Measurements from ENCODE around the gene TGFB2.

- TF ChIP-seq CTCF (IDR thresholded peaks at IDR 0.05; ENCODE audit: insufficient read depth, low read length) (no peak), POLR2AphosphoS5 (IDR thresholded peaks at IDR 0.05; ENCODE audit: low read depth) (no peak)
Observed at GRCh38 chr1:218383681-218384080, 38.5 kb downstream of the TGFB2 start.
